Suprapubic skin (tissue), 4 donors: ENCODE measurements around the gene FAM237A.

ENCODE experiments used
- CTCF ChIP-seq, 2 donors: fragments of 200-600 bp in 1 of 2; fragments of 450-650 bp in 1 of 2; sonication (generic) in 1 of 2; IDR thresholded peaks; one replicate each; pipeline ENCODE4 v1.5.1; 2016 to 2019; ENCODE audit warnings: antibody characterized with exemption in 2 of 2, mild to moderate bottlenecking in 1 of 2, moderate library complexity in 1 of 2
- EP300 ChIP-seq: sonication (generic); formaldehyde crosslinking; IDR thresholded peaks from one replicate; pipeline ENCODE4 v1.6.1; 2017; ENCODE audit warnings: antibody characterized with exemption
- POLR2A ChIP-seq, 2 donors: fragments of 450-650 bp; IDR thresholded peaks; one replicate each; pipeline ENCODE4 v1.6.1; 2017; ENCODE audit warnings: antibody characterized with exemption in 2 of 2, mild to moderate bottlenecking in 2 of 2, moderate library complexity in 2 of 2
- POLR2AphosphoS5 ChIP-seq, 3 donors: sonication (generic); formaldehyde crosslinking; IDR thresholded peaks; one replicate each; pipeline ENCODE4 v1.6.1; 2017; ENCODE audit warnings: antibody characterized with exemption in 3 of 3

- TF ChIP-seq CTCF (IDR thresholded peaks at IDR 0.05) (no peak), POLR2A (IDR thresholded peaks at IDR 0.05) (no peak), EP300 (no peak), POLR2AphosphoS5 (IDR thresholded peaks at IDR 0.05) (no peak)
These were observed 54.6 kb downstream of the FAM237A start for GRCh38 chr2:206696910-206697309.
